GM23338 (cell line): ENCODE data around the gene SUOX. TPM values are rescaled to one million over a fixed set of nuclear protein-coding genes. Genes with fewer than 3 reads are reported as not detected.

Experiments used
- ATAC-seq: fragments of 200-7000 bp; cut with Tn5 transposase; 3 replicates; pipeline ENCODE4 v1.9.1; 2020
- DNase-seq: peaks from one replicate; pipeline ENCODE4 v3.0.0-alpha.2; 2015; ENCODE audit warnings: low spot score
- H2AFZ ChIP-seq: fragments of 200-600 bp; sonication (generic); 2 replicates; pipeline ENCODE4 v1.8.0; 2016; ENCODE audit warnings: antibody characterized with exemption, mild to moderate bottlenecking, moderate library complexity
- H3F3A ChIP-seq: fragments of 200-600 bp; sonication (generic); replicated peaks from 2 replicates; pipeline ENCODE4 v1.8.0; 2017; ENCODE audit warnings: antibody characterized with exemption, mixed run types, low read depth
- H3K27ac ChIP-seq: fragments of 200-600 bp; sonication (generic); 2 replicates; pipeline ENCODE4 v1.6.1; 2016; ENCODE audit warnings: low read depth
- H3K27me3 ChIP-seq: fragments of 200-600 bp; sonication (generic); 2 replicates; pipeline ENCODE4 v1.8.0; 2016; ENCODE audit warnings: mild to moderate bottlenecking, mixed run types, moderate library complexity; ENCODE audit not compliant: insufficient read depth
- H3K36me3 ChIP-seq: fragments of 200-600 bp; sonication (generic); 2 replicates; pipeline ENCODE4 v1.8.0; 2016; ENCODE audit warnings: mild to moderate bottlenecking; ENCODE audit not compliant: insufficient read depth
- H3K4me1 ChIP-seq: fragments of 200-600 bp; sonication (generic); 2 replicates; pipeline ENCODE4 v1.8.0; 2016; ENCODE audit warnings: mild to moderate bottlenecking, moderate library complexity; ENCODE audit not compliant: insufficient read depth
- H3K4me2 ChIP-seq: fragments of 200-600 bp; sonication (generic); 2 replicates; pipeline ENCODE4 v1.7.1; 2017; ENCODE audit warnings: mixed run types
- H3K4me3 ChIP-seq: fragments of 200-600 bp; sonication (generic); 2 replicates; pipeline ENCODE4 v1.6.1; 2016; ENCODE audit warnings: mixed run types
- H3K79me2 ChIP-seq: fragments of 200-600 bp; sonication (generic); replicated peaks from 2 replicates; pipeline ENCODE4 v1.8.0; 2017; ENCODE audit warnings: mild to moderate bottlenecking; ENCODE audit not compliant: insufficient read depth
- H3K9me2 ChIP-seq: fragments of 200-600 bp; sonication (generic); 2 replicates; pipeline ENCODE4 v1.8.0; 2017; ENCODE audit not compliant: insufficient read depth
- H4K20me1 ChIP-seq: fragments of 200-600 bp; sonication (generic); replicated peaks from 2 replicates; pipeline ENCODE4 v1.8.0; 2017; ENCODE audit warnings: mild to moderate bottlenecking; ENCODE audit not compliant: insufficient read depth
- H3K27ac Mint-ChIP-seq: 2 replicates; pipeline ENCODE4 v1.8.0; 2020; ENCODE audit warnings: inconsistent platforms, mild to moderate bottlenecking, moderate library complexity, mixed read lengths
- H3K27me3 Mint-ChIP-seq: 3 replicates; pipeline ENCODE4 v1.8.0; 2022; ENCODE audit warnings: low read depth, mild to moderate bottlenecking, moderate library complexity, mixed read lengths, inconsistent platforms; ENCODE audit not compliant: insufficient read depth, poor library complexity
- H3K36me3 Mint-ChIP-seq: 3 replicates; pipeline ENCODE4 v1.8.0; 2021; ENCODE audit warnings: low read depth, mild to moderate bottlenecking, inconsistent platforms, moderate library complexity, mixed read lengths
- H3K4me1 Mint-ChIP-seq: 3 replicates; pipeline ENCODE4 v1.8.0; 2020; ENCODE audit warnings: mild to moderate bottlenecking, inconsistent platforms, mixed read lengths
- H3K4me3 Mint-ChIP-seq: 3 replicates; pipeline ENCODE4 v1.8.0; 2021; ENCODE audit warnings: moderate library complexity, mild to moderate bottlenecking, inconsistent platforms, mixed read lengths
- H3K9me3 Mint-ChIP-seq: 3 replicates; pipeline ENCODE4 v1.8.0; 2020; ENCODE audit warnings: moderate library complexity, mild to moderate bottlenecking, inconsistent platforms, mixed read lengths
- CREB1 ChIP-seq: fragments of 250-450 bp; sonication (Bioruptor Pico); IDR thresholded peaks from 2 replicates; pipeline ENCODE4 v1.5.0; 2020; ENCODE audit warnings: low read depth, mild to moderate bottlenecking, moderate library complexity
- CTCF ChIP-seq, 2 experiments: fragments of 200-600 bp in 1 of 2; sonication (generic) in 1 of 2; conservative IDR thresholded peaks; 2 replicates each; pipeline versions ENCODE4 v1.5.1 to v1.6.1; 2016 to 2017; ENCODE audit warnings: antibody characterized with exemption in 2 of 2, low read depth in 2 of 2, mild to moderate bottlenecking in 2 of 2, moderate library complexity in 1 of 2
- EZH2 ChIP-seq: fragments of 200-600 bp; sonication (generic); IDR thresholded peaks from one replicate; pipeline ENCODE4 v1.8.0; 2017; ENCODE audit warnings: antibody characterized with exemption, mild to moderate bottlenecking, low read depth; ENCODE audit not compliant: unreplicated experiment
- EZH2phosphoT487 ChIP-seq: fragments of 200-600 bp; sonication (generic); IDR thresholded peaks from one replicate; pipeline ENCODE4 v1.8.1; 2018; ENCODE audit warnings: antibody characterized with exemption; ENCODE audit not compliant: unreplicated experiment
- NANOG ChIP-seq: IDR thresholded peaks from 2 replicates; pipeline ENCODE4 v1.6.1; 2016; ENCODE audit warnings: antibody characterized with exemption, borderline replicate concordance
- POLR2AphosphoS5 ChIP-seq: IDR thresholded peaks from 2 replicates; pipeline ENCODE4 v1.6.1; 2016; ENCODE audit warnings: antibody characterized with exemption, low read depth
- REST ChIP-seq: IDR thresholded peaks from one replicate; pipeline ENCODE4 v1.6.1; 2018; ENCODE audit warnings: antibody characterized with exemption; ENCODE audit not compliant: unreplicated experiment
- ZNF114 ChIP-seq: fragments of 250-450 bp; sonication (Bioruptor Pico); IDR thresholded peaks from 2 replicates; pipeline ENCODE4 v1.5.0; 2020; ENCODE audit warnings: mild to moderate bottlenecking, moderate library complexity
- ZNF331 ChIP-seq: fragments of 250-450 bp; sonication (Bioruptor Pico); IDR thresholded peaks from 2 replicates; pipeline ENCODE4 v1.5.0; 2020; ENCODE audit warnings: low read depth, mild to moderate bottlenecking, moderate library complexity
- ZNF462 ChIP-seq: fragments of 250-450 bp; sonication (Bioruptor Pico); IDR thresholded peaks from 2 replicates; pipeline ENCODE4 v1.5.0; 2020; ENCODE audit warnings: mild to moderate bottlenecking, moderate library complexity
- polyA plus RNA-seq: library from polyadenylated mRNA; unstranded; fragments of >200 nt; fragmentation: Nextera tagmentation; extraction: Ambion mirVana; gene quantifications from 2 replicates; pipeline ENCODE4 v1.2.1, GENCODE V29; 2016
- total RNA-seq: library from RNA; depleted of rRNA; stranded (reverse); fragments of >200 nt; shearing (Covaris generic); gene quantifications from 2 replicates; pipeline ENCODE4 v1.2.3, GENCODE V29; 2014

SUOX gene
- total and polyA plus RNA-seq, 2 experiments from 2014 or later = 14.0 to 27.5 TPM

GRCh38 chr12:56010111-56010570 lies 13.1 kb downstream of the SUOX start:
- DNase-seq (no peak), ATAC-seq (no peak)
- H3K9me2 ChIP-seq = no peaks in the 10 kb centered on the region
- Mint-ChIP-seq H3K4me1 (peaks cover 9% of the 10 kb centered on the region), H3K27me3 (peaks cover 17% of the 10 kb centered on the region), H3K36me3 (peaks cover 5% of the 10 kb centered on the region; the same call in 2 of the 3 replicates), H3K9me3 (no peaks in the 10 kb centered on the region), H3K4me3 (no peak overlapping the region), H3K27ac (0 out of 2 replicates have a peak overlapping the region, but pooled peaks have one; percentile 7)
- 0 out of 2 replicates have a peak, but pooled peaks cover 12% of the 10 kb centered on the region for H3F3A ChIP-seq
- H3K36me3 ChIP-seq = no peaks in the 10 kb centered on the region
- no peak overlapping the region for H3K4me3 ChIP-seq
- no peaks in the 10 kb centered on the region for H4K20me1 ChIP-seq
- H3K4me2 ChIP-seq = no peak overlapping the region
- peaks cover 5% of the 10 kb centered on the region for H3K4me1 ChIP-seq
- no peaks in the 10 kb centered on the region for H3K27me3 ChIP-seq
- no peaks in the 10 kb centered on the region for H3K79me2 ChIP-seq
- H2AFZ ChIP-seq = no peak overlapping the region
- TF ChIP-seq ZNF331 (CRISPR knock-in tag) (no peak), EZH2phosphoT487 (no peak), POLR2AphosphoS5 (no peak)
- H3K27ac ChIP-seq = no peak overlapping the region

DNA sequence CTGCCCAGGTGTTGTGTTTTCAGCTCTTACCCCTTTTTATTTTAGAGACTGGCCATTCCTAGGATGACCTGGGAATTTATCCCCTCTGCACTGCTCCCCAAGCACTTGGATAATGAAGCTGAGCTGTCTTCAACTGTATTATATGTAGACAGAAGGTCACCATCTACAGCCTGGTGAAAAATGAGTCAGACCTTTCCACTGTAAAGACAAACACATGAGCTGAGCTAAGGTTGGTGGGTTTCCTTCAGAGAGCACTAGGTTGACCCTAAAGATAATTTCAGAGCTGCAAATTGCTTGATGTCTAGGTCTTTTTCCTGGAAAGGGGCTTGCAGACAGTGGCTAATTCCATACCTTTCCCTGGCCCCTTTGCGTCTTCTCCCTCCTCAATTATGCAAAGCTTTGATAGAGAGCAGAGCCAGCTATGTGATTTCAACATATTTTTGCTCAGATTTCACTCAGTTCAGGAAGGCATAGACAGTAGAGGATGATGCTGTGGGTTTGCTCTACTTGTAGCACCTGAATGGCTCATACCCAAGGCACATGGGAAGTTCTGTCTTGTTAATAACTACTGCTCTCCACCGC lies 14.5 kb downstream of the SUOX start:
- no peak overlapping the region for H3K4me3 Mint-ChIP-seq
- Histone ChIP-seq H3K4me3 (no peak overlapping the region), H4K20me1 (no peaks in the 10 kb centered on the region), H3K79me2 (no peaks in the 10 kb centered on the region), H3K4me2 (no peak overlapping the region), H3K4me1 (peaks cover 5% of the 10 kb centered on the region), H3K36me3 (no peaks in the 10 kb centered on the region), H3K27ac (no peak overlapping the region), H3K9me2 (no peaks in the 10 kb centered on the region), H3K27me3 (no peaks in the 10 kb centered on the region), H2AFZ (no peak overlapping the region), H3F3A (0 out of 2 replicates have a peak, but pooled peaks cover 7% of the 10 kb centered on the region)
- H3K27me3 Mint-ChIP-seq = peaks cover 14% of the 10 kb centered on the region
- ATAC-seq (no peak), DNase-seq (no peak)
- no peaks in the 10 kb centered on the region for H3K9me3 Mint-ChIP-seq
- H3K4me1 Mint-ChIP-seq = peaks cover 9% of the 10 kb centered on the region
- H3K36me3 Mint-ChIP-seq = peaks cover 5% of the 10 kb centered on the region; the same call in 1 of the 3 replicates
- H3K27ac Mint-ChIP-seq = no peak overlapping the region
- TF ChIP-seq REST (no peak), ZNF114 (CRISPR knock-in tag) (no peak), EZH2phosphoT487 (no peak), POLR2AphosphoS5 (no peak), EZH2 (no peak), CREB1 (CRISPR knock-in tag) (no peak), NANOG (no peak), ZNF462 (no peak), CTCF (conservative IDR thresholded peaks at IDR 0.05; ENCODE audit: low read depth in 2 of 2) (no peak)
